Measurements from ENCODE around the gene FAAP20.
A peak's percentile ranks its signal among the peaks of the same experiment; 100 is the strongest.

FAAP20 gene

DNA sequence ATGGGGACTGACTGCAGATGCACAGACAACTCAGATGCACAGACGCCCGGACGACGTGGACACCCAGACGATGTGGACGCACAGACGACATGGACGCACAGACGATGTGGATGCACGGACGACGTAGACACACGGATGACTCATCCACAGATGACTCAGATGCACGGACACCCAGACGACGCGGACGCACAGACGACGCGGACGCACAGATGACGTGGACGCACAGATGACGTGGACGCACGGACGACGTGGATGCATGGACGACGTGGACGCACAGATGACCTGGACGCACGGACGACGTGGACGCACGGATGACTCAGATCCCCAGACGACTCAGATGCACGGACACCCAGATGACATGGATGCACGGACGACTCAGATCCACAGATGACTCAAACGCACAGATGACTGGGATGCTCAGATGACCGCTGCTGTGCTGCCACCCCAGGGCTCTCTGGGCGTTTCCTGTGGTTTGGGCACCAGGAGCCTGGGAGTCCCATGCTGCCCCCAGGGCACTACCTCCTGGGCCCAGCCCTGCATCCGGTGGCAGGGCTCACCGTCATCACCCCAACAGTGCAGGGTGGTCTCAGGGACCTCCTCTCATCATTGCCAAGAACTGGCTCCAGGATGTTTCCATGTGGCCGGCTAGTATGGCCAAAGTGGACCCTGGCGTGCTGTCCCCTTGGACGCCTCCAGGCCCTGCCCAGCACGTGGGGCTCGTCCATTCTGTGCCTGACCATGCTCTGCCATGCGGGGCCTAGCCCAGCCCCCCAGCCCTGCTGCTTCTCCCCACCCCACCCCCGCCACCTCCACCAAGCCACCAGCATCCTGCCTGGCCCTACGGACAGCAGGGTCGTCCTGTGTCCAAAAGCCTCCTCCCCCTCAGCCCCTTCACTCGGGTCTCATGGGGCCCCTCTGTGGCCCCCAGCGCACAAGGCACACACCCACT is 14.0 kb downstream of the FAAP20 start:
- H4K8ac ChIP-seq (ENCODE audit: low read depth, low read length), result no peak overlapping the region
- H2AFZ ChIP-seq (ENCODE audit: insufficient read depth, low read length, poor library complexity), result no peak overlapping the region
- H3K79me2 ChIP-seq (ENCODE audit: control insufficient read depth, insufficient read depth, low read length, poor library complexity), result no peaks in the 10 kb centered on the region
- H3K4me2 ChIP-seq (ENCODE audit: low read length), result no peak overlapping the region
- H3K18ac ChIP-seq (ENCODE audit: low read length), result no peak overlapping the region
- no peak overlapping the region for H2BK12ac ChIP-seq (ENCODE audit: low read length)
- WGBS (ENCODE audit: extremely low coverage, insufficient coverage, insufficient read length), result no CpG with 5 or more reads among the region's 58 CpGs
- H3K27ac ChIP-seq (ENCODE audit: low read depth, low read length), result no peak overlapping the region
- no peaks in the 10 kb centered on the region for H3K4me1 ChIP-seq (ENCODE audit: control insufficient read depth in 1 of 2, insufficient read depth in 2 of 2, low read length in 2 of 2)
- H3K36me3 ChIP-seq (ENCODE audit: control insufficient read depth in 1 of 2, insufficient read depth in 2 of 2, low read length in 2 of 2), result peaks cover 82 to 87% of the 10 kb centered on the region in 2 experiments
- H3K4me3 ChIP-seq (ENCODE audit: low read depth, low read length), result no peak overlapping the region
- no peak overlapping the region for H2BK5ac ChIP-seq (ENCODE audit: low read depth, low read length, poor library complexity)
- H3K4ac ChIP-seq (ENCODE audit: low read depth, low read length), result no peak overlapping the region
- no peak overlapping the region for H2AK5ac ChIP-seq (ENCODE audit: low read length)
- no peak overlapping the region for H2BK120ac ChIP-seq (ENCODE audit: insufficient read depth, low read length, poor library complexity)
- H3K9ac ChIP-seq (ENCODE audit: low read length), result no peak overlapping the region
- peak; percentile 84 to 92 for DNase-seq
- no peaks in the 10 kb centered on the region for H3K79me1 ChIP-seq (ENCODE audit: low read length)
- H3K14ac ChIP-seq (ENCODE audit: low read length), result no peak overlapping the region
- H3K23ac ChIP-seq (ENCODE audit: low read length), result no peak overlapping the region
- H4K12ac ChIP-seq (ENCODE audit: low read depth, low read length), result no peak overlapping the region
- H3K9me3 ChIP-seq (ENCODE audit: insufficient read depth, low read depth, low read length), result peaks cover 6% of the 10 kb centered on the region
- H3K27me3 ChIP-seq (ENCODE audit: insufficient read depth, low read length), result no peaks in the 10 kb centered on the region
- no peak overlapping the region for H4K91ac ChIP-seq (ENCODE audit: low read depth, low read length)

DNA sequence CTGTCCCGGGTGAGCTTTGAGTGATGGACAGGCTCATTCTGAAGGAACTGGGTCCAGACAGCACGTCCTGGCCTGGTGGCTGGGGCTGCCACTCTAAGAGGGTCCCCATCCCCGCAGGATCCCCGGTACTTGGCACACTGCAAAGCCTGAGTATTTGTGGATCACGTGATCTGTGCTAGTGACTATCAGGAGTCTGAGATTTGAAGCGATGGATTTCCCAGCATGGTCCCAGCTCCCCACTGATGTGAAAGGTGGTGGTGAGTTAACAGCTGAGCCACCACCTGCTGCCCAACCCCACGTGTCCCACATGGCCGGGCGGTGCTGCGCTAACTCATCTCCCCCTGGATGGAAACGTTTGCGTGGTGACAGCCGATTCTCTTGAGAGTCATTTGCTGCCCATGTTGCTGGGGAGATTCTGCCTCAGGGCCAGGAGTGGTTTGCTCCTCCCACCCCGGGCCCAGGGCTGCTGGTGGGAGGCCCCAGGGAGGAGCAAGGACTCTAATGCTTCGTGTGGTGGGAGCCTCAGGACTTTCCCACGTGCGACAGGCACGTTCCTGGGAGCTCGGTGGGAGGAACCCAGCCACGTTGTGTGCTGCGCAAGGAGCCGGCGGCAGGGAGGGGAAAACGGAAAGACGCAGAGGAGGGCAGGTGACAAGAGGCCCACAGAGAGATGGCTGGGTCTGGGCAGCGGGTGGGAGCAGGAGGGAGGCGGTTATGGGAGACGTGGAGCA is 15.1 kb downstream of the FAAP20 start:
- H3K9me3 ChIP-seq (ENCODE audit: insufficient read depth, low read depth, low read length), result peaks cover 6% of the 10 kb centered on the region
- H2AK5ac ChIP-seq (ENCODE audit: low read length), result no peak overlapping the region
- peak; percentile 79 to 85 for DNase-seq
- no peak overlapping the region for H2BK120ac ChIP-seq (ENCODE audit: insufficient read depth, low read length, poor library complexity)
- H2BK5ac ChIP-seq (ENCODE audit: low read depth, low read length, poor library complexity), result no peak overlapping the region
- no peak overlapping the region for H3K4ac ChIP-seq (ENCODE audit: low read depth, low read length)
- no peak overlapping the region for H4K8ac ChIP-seq (ENCODE audit: low read depth, low read length)
- no peak overlapping the region for H4K91ac ChIP-seq (ENCODE audit: low read depth, low read length)
- no peak overlapping the region for H3K27ac ChIP-seq (ENCODE audit: low read depth, low read length)
- no peaks in the 10 kb centered on the region for H3K4me1 ChIP-seq (ENCODE audit: control insufficient read depth in 1 of 2, insufficient read depth in 2 of 2, low read length in 2 of 2)
- no peak overlapping the region for H3K9ac ChIP-seq (ENCODE audit: low read length)
- H3K14ac ChIP-seq (ENCODE audit: low read length), result no peak overlapping the region
- no peak overlapping the region for H4K12ac ChIP-seq (ENCODE audit: low read depth, low read length)
- no peak overlapping the region for H3K18ac ChIP-seq (ENCODE audit: low read length)
- no peak overlapping the region for H3K4me2 ChIP-seq (ENCODE audit: low read length)
- H3K79me1 ChIP-seq (ENCODE audit: low read length), result no peaks in the 10 kb centered on the region
- WGBS (ENCODE audit: extremely low coverage, insufficient coverage, insufficient read length), result no CpG with 5 or more reads among the region's 28 CpGs
- no peak overlapping the region for H2AFZ ChIP-seq (ENCODE audit: insufficient read depth, low read length, poor library complexity)
- H3K23ac ChIP-seq (ENCODE audit: low read length), result no peak overlapping the region
- H2BK12ac ChIP-seq (ENCODE audit: low read length), result no peak overlapping the region
- peaks cover 77 to 83% of the 10 kb centered on the region in 2 experiments for H3K36me3 ChIP-seq (ENCODE audit: control insufficient read depth in 1 of 2, insufficient read depth in 2 of 2, low read length in 2 of 2)
- no peak overlapping the region for H3K4me3 ChIP-seq (ENCODE audit: low read depth, low read length)
- H3K27me3 ChIP-seq (ENCODE audit: insufficient read depth, low read length), result no peaks in the 10 kb centered on the region
- no peaks in the 10 kb centered on the region for H3K79me2 ChIP-seq (ENCODE audit: control insufficient read depth, insufficient read depth, low read length, poor library complexity)

DNA sequence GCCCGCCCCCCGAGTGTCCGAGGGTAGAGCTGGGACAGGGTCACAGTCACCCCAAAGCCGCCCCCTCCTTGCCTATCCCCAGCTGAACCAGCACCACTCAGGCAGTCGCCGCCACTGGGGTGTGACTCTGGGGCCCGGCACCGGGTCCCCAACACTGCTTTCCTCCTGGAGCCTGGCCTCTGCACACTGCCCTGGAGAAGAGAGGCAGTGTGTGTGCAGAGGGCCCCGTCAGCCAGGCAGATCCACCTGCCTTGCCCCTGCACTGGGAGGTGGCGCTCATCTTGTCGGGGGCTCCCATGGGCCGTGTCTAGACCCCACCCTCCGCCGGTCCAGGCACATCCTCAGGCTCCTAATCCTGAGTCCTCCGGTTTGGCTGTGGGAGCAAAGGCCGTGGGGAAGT is 15.7 kb downstream of the FAAP20 start:
- no peak overlapping the region for H3K23ac ChIP-seq (ENCODE audit: low read length)
- H3K4me1 ChIP-seq (ENCODE audit: control insufficient read depth in 1 of 2, insufficient read depth in 2 of 2, low read length in 2 of 2), result no peaks in the 10 kb centered on the region
- no peak overlapping the region for H2BK12ac ChIP-seq (ENCODE audit: low read length)
- no peak overlapping the region for H3K14ac ChIP-seq (ENCODE audit: low read length)
- H3K18ac ChIP-seq (ENCODE audit: low read length), result no peak overlapping the region
- H3K4ac ChIP-seq (ENCODE audit: low read depth, low read length), result no peak overlapping the region
- no peaks in the 10 kb centered on the region for H3K27me3 ChIP-seq (ENCODE audit: insufficient read depth, low read length)
- no peak overlapping the region for H3K4me3 ChIP-seq (ENCODE audit: low read depth, low read length)
- no peak overlapping the region for H4K8ac ChIP-seq (ENCODE audit: low read depth, low read length)
- no peaks in the 10 kb centered on the region for H3K79me1 ChIP-seq (ENCODE audit: low read length)
- H3K4me2 ChIP-seq (ENCODE audit: low read length), result no peak overlapping the region
- no peak overlapping the region for H4K91ac ChIP-seq (ENCODE audit: low read depth, low read length)
- H3K9me3 ChIP-seq (ENCODE audit: insufficient read depth, low read depth, low read length), result peaks cover 6% of the 10 kb centered on the region
- DNase-seq, result no peak
- H2BK120ac ChIP-seq (ENCODE audit: insufficient read depth, low read length, poor library complexity), result no peak overlapping the region
- H2AFZ ChIP-seq (ENCODE audit: insufficient read depth, low read length, poor library complexity), result no peak overlapping the region
- no CpG with 5 or more reads among the region's 16 CpGs for WGBS (ENCODE audit: extremely low coverage, insufficient coverage, insufficient read length)
- H3K79me2 ChIP-seq (ENCODE audit: control insufficient read depth, insufficient read depth, low read length, poor library complexity), result no peaks in the 10 kb centered on the region
- H3K36me3 ChIP-seq (ENCODE audit: control insufficient read depth in 1 of 2, insufficient read depth in 2 of 2, low read length in 2 of 2), result peaks cover 78 to 82% of the 10 kb centered on the region in 2 experiments
- no peak overlapping the region for H3K27ac ChIP-seq (ENCODE audit: low read depth, low read length)
- no peak overlapping the region for H2BK5ac ChIP-seq (ENCODE audit: low read depth, low read length, poor library complexity)
- H4K12ac ChIP-seq (ENCODE audit: low read depth, low read length), result no peak overlapping the region
- H3K9ac ChIP-seq (ENCODE audit: low read length), result no peak overlapping the region
- no peak overlapping the region for H2AK5ac ChIP-seq (ENCODE audit: low read length)

DNA sequence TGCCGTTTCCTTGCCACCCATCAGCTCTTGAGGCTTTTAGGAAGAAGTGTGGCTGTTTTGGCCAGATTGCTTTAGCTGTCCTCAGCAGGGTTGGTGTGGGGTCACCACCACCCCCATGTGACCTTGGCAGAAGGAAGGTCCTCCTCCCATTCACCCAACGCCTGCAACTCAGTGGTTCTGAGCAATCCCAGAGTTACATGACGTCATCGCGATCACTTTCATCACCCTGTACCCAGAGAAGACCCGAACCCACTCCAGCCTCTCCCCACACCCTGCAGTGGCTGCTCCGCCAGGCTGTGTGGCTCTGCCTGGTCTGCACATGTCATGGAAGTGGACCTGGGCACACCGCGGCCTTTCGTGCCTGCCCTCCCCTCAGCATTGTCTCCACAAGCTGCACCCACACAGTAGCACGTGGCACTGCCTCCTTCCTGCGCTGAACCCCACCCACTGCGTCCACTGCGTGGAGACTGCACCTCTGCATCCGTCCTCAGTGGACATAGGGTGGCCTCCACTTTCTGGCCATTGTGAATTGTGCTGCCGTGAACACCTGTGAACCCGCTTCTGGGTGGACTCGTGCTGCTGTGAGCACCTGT is 16.5 kb downstream of the FAAP20 start:
- H3K4me3 ChIP-seq (ENCODE audit: low read depth, low read length), result no peak overlapping the region
- no peak overlapping the region for H2AFZ ChIP-seq (ENCODE audit: insufficient read depth, low read length, poor library complexity)
- H2BK120ac ChIP-seq (ENCODE audit: insufficient read depth, low read length, poor library complexity), result no peak overlapping the region
- H4K91ac ChIP-seq (ENCODE audit: low read depth, low read length), result no peak overlapping the region
- no peak overlapping the region for H4K8ac ChIP-seq (ENCODE audit: low read depth, low read length)
- DNase-seq, result no peak
- H3K79me2 ChIP-seq (ENCODE audit: control insufficient read depth, insufficient read depth, low read length, poor library complexity), result no peaks in the 10 kb centered on the region
- no peak overlapping the region for H3K9ac ChIP-seq (ENCODE audit: low read length)
- H3K18ac ChIP-seq (ENCODE audit: low read length), result no peak overlapping the region
- H3K79me1 ChIP-seq (ENCODE audit: low read length), result no peaks in the 10 kb centered on the region
- no peak overlapping the region for H3K14ac ChIP-seq (ENCODE audit: low read length)
- H3K23ac ChIP-seq (ENCODE audit: low read length), result no peak overlapping the region
- H2BK5ac ChIP-seq (ENCODE audit: low read depth, low read length, poor library complexity), result no peak overlapping the region
- no peaks in the 10 kb centered on the region for H3K27me3 ChIP-seq (ENCODE audit: insufficient read depth, low read length)
- no peaks in the 10 kb centered on the region for H3K4me1 ChIP-seq (ENCODE audit: control insufficient read depth in 1 of 2, insufficient read depth in 2 of 2, low read length in 2 of 2)
- no peak overlapping the region for H3K4me2 ChIP-seq (ENCODE audit: low read length)
- H3K27ac ChIP-seq (ENCODE audit: low read depth, low read length), result no peak overlapping the region
- peaks cover 6% of the 10 kb centered on the region for H3K9me3 ChIP-seq (ENCODE audit: insufficient read depth, low read depth, low read length)
- peaks cover 81 to 82% of the 10 kb centered on the region in 2 experiments for H3K36me3 ChIP-seq (ENCODE audit: control insufficient read depth in 1 of 2, insufficient read depth in 2 of 2, low read length in 2 of 2)
- no peak overlapping the region for H4K12ac ChIP-seq (ENCODE audit: low read depth, low read length)
- no peak overlapping the region for H2BK12ac ChIP-seq (ENCODE audit: low read length)
- H2AK5ac ChIP-seq (ENCODE audit: low read length), result no peak overlapping the region
- no peak overlapping the region for H3K4ac ChIP-seq (ENCODE audit: low read depth, low read length)
- WGBS (ENCODE audit: extremely low coverage, insufficient coverage, insufficient read length), result no CpG with 5 or more reads among the region's 18 CpGs
